Measurements from ENCODE around the gene NGB.
A peak's percentile ranks its signal among the peaks of the same experiment; 100 is the strongest.
"Not testable (repeated sequence)": the region's sequence is repeated elsewhere in the genome, so short reads cannot be mapped to it uniquely, and the experiment has no call there.

NGB gene, protein sequence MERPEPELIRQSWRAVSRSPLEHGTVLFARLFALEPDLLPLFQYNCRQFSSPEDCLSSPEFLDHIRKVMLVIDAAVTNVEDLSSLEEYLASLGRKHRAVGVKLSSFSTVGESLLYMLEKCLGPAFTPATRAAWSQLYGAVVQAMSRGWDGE

DNA sequence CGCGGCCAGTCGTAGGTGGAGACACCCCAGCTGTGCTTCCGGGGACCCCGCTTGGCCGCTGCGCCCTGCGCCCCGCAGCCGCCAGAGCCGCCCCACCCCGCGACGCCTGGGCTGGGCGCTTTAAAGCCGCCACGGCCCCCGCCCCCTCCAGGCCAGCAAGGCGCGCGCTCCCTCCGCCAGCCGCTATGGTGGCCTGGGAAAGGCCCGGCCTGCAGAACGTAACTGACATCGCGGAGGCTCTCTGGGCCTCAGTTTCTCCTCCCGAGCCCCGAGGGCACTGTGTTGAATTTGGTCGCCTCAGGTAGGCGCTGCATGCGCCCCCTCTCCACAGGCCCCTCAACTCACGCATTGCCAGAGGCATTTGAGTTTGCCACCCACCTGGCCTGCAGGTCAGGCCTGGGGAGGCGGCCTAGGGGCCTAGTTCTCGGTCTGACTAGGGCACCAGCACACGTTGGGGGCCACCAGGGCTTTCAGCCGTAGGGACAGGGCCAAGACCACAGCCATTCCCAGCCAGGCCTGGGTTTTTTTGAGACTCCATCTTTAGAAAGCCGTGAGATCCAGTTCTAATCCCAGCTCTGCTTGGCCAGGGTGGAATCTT is at the start of gene NGB:
NGB (minus strand) TSS at position 94 of the 598 bp plus-strand sequence. CDS start 269 bp downstream, outside the sequence.
- DNase-seq (ENCODE audit: low read depth in 3 of 3), result no peak

DNA sequence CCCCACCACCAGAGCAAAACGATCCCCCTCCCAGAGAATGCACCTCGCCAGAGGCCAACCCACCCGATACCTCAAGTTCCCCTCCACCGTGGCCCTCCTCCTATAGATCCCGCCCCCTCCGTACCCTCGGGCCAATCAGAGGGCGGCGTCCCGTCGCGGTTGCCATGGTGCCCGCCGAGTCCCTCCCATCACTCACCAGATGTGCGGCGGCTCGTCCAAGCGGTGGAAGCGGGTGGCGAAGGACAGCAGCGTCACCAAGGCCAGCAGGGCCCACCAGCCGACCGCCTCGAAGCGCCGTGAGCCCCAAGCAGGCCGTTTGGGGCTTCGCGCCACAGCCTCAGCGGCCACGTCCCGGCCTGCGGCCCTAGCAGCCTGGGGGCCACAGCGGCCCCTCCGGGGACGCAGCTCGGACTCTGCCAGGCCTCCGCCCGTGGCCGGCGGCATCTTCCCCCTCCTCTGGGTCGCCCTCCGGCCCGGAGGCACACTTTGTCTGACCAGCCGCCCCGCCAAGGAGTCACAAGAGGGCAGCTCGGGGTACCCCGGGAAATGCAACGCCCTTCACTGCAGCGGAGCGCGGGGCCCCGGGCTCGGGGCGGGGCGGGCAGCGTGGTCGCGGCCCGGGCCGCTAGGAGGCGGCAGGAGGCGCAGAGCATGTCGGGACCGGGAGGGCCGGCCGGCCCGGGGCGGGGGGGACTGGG is 49.4 kb upstream of the NGB start, which contains the start of gene POMT2:
POMT2 (minus strand) TSS at position 646 of the 698 bp plus-strand sequence; CDS start at position 444, 202 bp downstream.
- DNase-seq (ENCODE audit: low read depth in 3 of 3), result peak; percentile 82 to 90 (median 83)

DNA sequence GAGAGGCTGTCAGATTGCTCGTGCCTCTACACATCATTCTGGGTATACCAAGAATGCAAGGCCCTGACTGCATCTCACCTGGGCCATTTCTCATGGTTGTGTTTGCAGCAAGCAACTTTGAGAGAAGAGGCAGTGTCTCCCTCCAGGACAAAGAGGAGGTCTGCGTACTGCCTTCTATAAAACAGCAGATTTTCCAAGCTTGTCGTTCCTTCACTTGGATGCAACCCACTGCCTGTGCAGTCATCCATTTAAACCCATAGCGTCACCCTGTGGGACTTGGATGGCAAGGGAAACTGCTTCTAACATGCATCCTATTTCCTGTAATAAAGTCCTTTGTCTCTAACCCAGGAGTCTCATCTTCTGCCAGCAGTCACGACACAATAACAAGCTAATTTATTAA is 48.4 kb upstream of the NGB start:
- DNase-seq (ENCODE audit: low read depth in 3 of 3), result no peak

DNA sequence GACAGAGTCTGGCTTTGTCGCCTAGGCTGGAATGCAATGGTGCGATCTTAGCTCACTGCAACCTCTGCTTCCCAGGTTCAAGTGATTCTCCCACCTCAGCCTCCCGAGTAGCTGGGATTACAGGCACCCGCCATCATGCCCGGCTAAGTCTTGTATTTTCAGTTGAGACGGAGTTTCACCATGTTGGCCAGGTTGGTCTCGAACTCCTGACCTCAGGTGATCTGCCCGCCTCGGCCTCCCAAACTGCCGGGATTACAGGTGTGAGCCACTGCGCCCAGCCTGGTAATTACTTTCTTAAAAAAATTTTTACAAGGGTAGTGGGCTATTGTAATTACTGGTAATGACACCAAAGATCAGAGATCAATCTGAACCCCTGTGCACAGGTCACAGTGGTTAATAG is 47.8 kb upstream of the NGB start:
- DNase-seq (ENCODE audit: low read depth in 3 of 3), result not testable (repeated sequence)

DNA sequence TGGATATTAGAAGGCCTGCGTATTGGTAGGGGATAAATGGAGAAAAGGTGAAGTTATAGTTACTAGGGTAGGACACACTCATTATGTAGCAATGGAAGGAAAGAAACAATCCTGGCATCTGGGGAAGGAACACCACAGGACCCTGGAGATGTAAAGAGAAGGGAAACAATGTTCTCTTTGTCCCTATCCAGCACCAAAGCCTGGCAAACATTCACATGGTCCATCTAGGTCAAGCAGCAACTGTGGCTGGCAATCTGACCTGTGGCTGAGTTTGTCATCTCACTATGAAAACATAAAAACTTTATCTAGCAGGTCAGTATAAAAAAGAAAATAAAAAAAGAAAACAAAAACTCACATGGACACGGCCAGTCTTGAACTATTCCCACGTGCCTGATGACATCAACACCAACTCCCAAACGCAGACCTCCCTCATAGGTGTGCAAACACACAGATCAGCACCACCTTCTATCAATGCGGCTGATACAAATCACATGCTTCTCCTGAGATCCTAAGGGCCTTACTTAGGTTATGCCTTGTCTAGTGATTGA is 47.1 kb upstream of the NGB start:
- no peak for DNase-seq (ENCODE audit: low read depth in 3 of 3)

DNA sequence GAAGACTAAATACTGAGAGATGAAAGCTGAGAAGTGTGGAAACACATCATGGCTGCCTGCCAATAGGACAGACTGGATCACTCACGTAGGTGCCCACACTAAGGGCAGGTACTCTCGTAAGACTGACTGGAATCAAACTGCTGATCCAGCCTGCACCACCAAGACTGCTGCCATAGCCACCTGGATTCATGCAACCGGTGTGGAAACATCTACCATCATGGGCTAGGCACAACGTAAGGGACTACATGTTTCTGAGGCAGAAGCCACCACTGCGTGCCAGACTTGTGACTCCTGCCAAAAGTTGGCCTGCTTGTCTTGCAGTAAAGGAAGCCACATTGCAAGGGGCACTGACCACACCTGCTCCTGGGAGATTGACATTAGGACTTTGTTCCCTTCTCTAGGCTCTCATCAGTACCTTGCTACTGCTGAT is 45.9 kb upstream of the NGB start:
- DNase-seq (ENCODE audit: low read depth in 3 of 3), result no peak

DNA sequence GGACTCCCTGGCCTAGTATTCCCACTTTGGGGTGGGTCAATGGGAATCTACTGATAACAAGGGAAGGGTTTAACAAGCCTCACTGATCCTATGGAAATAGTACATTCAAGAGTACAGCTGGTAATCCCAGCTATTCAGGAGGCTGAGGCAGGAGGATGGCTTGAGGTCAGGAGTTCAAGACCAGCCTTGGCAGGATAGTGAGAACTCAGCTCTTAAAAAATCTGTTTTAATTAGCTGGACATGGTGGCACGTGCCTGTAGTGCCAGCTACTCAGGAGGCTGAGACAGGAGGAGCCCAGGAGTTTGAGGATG is 45.1 kb upstream of the NGB start:
- DNase-seq (ENCODE audit: low read depth in 3 of 3), result no peak

DNA sequence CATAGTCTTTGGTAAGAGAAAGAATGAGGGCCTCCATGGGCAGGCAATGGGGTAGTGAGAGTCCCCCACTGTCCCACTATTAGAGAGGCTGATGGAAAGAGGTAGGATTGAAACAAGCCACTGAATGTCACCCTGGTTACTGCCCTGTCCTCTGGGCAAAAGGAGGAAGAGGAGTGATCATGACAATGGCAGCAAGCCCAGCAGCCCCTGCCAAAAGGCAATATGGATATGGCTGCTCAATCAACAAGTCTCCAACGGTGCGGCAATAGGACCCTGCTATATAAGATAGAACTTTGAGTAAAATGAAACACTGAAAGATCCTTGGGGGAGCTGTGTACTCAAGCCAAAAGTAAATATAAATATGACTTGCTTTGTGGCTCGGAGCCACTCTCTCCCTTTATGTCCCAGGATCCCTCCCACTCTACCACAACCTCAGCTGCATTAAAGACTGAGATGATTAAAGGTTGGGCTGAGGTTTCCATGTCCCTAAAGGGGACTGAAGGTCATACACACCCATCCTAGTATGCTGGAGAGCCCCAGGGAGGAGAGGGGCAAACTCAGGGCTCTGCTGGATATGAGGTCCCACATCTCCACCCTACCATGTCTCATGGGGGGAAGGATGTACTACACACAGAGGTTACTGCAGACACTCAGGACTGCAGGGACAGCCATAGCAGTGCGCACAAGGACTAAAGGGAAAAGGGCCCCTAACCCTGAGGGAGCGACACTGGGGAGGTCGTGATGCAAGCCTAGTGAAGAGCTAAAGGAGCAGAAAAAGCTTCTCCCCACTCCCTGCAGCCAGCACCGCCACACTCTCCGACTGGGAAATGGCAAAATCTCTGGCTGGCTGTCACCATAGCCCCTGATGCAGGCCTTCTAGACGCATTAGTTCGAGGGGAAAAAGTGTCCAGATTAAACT is 43.8 kb upstream of the NGB start:
- DNase-seq (ENCODE audit: low read depth in 3 of 3), result no peak

DNA sequence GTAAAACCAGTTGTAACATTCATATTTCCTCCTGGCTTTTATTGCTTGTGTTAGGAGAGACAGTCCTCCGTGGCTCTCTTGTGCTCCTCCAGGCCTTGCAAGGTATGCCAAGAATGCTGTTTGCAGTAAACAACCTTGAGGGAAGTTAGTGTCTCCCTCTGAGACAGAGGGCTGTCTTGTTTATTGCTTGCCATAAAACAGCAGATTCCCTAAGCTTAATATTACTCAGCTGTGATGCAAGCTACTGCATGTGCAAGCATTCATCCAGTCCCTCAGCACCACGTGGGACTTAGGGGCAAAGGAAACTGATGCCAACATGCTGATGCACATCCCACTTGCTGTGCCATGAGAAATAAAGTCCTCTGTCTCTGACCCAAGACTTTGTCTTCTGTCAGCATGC is 43.0 kb upstream of the NGB start:
- no peak for DNase-seq (ENCODE audit: low read depth in 3 of 3)

DNA sequence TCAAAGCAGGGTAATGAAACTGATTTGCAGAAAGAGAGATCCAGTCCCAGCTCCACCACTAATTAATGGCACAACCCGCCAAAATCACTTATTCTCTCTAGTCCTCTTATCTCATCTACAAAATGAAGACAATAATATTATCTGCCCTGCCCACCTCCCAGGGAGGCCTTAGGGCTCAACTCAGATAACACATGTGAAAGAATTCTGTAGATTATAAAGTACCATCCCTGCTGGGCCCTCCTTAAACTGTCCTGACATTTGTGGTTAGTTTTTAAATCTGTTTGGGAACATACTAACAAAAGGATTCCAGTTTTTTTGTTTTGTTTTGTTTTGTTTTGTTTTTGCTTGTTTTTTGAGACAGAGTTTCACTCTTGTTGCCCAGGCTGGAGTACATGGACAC is 42.4 kb upstream of the NGB start:
- DNase-seq (ENCODE audit: low read depth in 3 of 3), result no peak

DNA sequence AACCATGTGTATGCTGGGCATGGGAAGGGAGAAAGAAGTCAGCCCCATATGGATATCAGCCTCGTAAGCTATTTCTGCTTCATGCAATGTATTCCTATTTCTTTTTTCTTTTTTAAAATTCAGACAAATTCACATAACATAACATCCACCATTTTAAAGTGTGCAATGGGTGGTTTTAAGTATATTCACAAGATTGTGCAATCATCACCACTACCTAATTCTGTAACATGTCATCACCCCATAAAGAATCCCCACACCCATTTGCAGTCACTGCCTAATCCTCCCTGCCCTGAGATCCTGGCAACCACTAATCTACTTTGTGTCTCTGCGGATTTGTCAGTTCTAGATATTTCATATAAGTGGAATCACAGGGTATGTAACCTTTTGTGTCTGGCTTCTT is 40.2 kb upstream of the NGB start:
- DNase-seq (ENCODE audit: low read depth in 3 of 3), result no peak

DNA sequence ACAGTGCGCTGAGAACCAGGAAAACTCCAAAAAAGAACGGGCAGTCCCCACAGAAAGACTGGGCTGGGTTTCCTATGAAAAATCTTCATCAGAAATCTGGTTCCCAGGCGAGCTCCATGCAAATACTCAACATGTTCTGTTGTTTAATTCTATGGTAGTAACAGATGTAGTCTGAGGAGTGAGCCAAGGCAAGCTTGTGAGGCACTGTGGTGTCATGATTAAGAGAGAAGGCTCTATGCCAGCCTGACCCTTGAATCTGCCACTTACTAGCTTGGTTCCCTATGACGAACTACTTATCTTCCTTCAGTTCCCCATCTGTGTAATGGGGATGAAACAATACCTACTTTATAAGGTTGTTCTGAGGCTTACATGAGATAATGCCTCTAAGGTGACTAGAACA is 39.0 kb upstream of the NGB start:
- no peak for DNase-seq (ENCODE audit: low read depth in 3 of 3)

DNA sequence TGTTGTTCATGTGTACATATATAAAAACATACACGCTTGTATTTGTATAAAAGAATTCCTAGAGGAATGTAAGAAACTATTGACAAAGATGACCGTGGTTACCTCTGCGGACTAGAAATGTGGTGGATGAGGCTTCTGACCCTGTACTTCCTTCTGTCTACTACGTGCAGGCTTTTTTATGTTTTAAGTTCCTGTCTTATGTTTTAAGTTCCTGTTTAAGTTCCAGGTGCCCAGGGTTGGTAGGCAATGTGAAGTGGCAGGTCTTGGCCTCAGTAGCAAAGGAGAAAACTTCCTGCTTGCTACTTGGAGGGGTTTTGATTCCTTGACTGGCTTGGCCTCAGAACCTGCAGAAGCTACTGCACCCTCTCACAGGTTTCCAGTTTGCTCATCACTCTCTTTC is 38.1 kb upstream of the NGB start:
- no peak for DNase-seq (ENCODE audit: low read depth in 3 of 3)

DNA sequence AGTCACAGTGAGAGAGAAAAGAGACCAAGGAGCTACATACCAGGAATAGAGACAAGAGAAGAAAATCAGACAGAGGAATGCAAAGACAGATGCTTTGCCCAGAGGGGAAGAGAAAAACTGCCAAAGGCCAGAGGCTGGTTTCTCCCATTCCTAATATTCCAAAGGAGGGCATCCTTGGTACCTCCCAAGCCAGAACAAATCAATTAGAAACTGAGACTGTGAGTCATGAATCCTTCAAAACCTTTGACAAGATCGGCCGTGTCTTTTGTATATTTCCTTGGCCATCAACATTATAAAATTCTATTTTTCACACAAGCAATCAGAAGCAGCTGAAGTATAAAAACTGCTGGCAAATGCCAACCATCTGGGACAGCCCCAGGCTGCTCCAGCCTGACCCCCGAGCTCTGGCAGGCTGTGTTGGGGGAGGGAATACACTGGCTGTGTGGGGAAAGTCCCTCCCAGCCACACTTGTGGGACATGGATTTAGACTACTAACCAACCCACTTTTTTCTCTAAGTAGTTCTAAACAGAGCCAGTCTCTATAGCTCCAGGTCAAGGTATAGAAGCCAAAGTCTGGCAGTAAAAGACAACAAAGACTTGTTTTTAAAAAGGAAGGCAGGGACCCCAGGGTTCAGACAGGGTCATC is 36.0 kb upstream of the NGB start:
- DNase-seq (ENCODE audit: low read depth in 3 of 3), result no peak

DNA sequence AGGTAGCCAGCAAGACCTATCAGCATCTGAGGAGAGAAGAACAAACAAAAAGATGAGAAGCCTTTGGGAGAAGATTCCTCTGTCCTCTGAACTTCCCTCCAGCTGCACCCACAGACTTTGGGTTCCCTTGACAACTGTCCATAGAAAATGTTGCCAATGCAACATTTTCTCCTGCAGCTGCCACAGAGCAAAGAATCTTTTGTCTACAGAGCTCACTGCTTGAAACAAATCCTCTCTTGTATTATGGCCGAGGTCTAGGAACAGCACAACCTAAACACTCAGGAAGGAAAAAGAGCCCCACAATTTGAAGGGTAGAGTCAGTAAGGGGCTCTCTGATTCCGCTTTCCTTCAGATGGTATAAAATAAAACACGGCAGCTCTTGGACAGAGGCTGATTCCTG is 35.4 kb upstream of the NGB start:
- DNase-seq (ENCODE audit: low read depth in 3 of 3), result no peak

DNA sequence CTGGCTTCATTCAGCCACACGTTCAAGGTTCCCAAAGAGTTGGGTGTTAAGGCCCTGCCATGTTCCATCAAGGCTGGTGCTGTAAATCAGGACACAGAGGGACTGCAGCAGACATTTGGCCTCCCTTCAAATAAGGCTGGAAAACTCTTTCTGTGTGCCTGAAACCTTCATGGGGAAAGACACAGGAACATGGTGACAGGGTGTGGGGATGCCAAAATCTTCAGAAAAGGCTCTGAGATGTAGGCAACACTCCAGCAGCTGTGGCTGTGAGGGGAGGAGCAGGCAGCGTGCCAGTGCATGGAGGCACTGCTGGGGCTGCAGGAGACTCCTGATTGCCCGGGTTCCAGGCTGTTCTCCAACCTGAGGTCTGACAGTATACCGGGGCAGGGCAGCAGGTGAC is 34.7 kb upstream of the NGB start:
- no peak for DNase-seq (ENCODE audit: low read depth in 3 of 3)

DNA sequence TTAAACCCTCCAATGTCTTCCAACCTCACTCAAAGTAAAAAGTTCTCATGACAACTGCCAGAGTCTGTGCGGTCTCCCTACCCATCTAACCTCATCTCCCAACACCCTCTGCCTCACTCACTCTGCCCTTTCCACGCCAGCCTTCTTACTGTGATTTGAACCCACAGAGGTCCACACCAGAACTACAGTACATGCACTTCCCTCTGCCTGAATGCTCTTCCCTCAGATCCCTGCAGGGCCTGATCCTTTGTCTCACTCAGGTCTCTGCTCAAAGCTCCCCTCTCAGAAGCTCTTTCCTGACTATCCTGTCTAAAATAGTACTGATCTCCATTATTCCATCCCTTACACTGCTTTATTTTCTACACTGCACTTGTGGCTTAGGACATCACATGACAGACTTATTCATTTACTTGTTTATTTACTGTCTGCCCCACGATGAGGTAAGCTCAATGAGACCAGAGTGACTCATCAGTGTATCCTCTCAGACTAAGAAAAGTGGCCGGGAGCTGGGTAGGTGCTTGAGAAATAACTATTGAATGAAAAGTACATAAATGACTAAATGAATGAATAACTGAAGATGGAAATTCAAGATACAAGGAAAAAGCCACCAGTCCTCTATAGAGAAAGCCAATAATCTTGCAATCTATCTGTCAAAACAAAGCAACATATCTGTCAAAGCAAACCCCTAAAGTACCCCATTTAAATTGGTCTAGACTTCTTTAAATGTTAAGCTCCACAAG is 32.6 kb upstream of the NGB start:
- peak in 2 of 3 experiments; percentile 21 to 25 for DNase-seq (ENCODE audit: low read depth in 3 of 3)

DNA sequence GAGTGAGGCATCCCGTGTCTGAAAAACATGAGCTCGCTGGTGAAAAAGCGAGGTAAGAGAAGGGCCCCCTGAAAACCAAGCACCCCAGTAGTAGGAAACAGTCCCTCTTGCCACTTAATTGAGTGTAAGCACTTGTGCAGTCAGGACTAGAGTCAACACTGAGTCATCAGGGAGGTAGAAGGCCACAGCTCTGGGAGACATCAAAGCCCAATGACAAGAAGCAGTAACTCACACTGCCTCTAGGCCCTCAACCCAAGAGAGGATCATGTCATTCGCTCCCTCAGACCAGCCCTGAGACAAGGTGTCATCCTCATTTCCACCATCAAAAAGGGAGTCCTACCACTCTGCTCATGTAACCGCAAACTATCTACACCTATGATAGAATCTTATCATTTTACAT is 31.9 kb upstream of the NGB start:
- DNase-seq (ENCODE audit: low read depth in 3 of 3), result peak in 2 of 3 experiments; percentile 25 to 29

DNA sequence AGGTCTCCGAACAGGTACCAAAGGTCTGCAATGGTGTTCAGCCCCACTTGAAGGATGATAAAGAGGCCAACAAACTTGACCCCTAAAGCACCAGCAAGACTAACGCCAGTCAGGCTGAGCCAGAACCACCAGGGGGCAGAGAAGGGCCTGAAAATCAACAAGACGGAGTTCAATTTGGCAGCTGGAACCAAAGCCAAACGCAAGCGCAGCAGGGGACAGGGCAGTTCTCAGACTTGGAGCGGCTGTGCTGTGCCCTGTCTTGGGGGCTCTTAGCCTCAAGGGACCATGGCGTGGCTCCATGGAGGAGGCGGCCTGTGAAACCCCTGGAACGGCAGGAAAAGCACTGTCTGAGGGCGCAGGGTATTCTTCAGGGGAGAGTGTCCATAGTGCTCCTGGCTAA is 30.1 kb upstream of the NGB start:
- DNase-seq (ENCODE audit: low read depth in 3 of 3), result peak in 2 of 3 experiments; percentile 18 to 57

DNA sequence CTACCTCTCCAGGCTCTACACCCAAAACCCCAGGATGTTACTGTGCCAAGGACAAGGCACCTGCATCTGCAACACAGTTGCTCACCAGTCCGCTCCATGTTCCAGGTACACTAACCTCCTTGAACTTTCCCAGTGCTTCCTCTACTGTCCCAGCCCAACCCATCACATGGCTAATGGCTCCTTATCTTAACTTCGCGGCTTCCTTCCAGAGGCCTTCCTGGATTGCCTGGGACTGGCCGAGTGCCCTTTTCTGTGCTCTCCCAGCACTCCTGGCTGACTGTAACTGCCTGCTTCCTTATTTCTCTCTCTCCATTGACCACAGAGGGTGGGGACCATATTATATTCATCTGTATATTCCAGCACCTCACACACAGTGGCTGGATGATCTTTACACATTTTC is 28.8 kb upstream of the NGB start:
- no peak for DNase-seq (ENCODE audit: low read depth in 3 of 3)

DNA sequence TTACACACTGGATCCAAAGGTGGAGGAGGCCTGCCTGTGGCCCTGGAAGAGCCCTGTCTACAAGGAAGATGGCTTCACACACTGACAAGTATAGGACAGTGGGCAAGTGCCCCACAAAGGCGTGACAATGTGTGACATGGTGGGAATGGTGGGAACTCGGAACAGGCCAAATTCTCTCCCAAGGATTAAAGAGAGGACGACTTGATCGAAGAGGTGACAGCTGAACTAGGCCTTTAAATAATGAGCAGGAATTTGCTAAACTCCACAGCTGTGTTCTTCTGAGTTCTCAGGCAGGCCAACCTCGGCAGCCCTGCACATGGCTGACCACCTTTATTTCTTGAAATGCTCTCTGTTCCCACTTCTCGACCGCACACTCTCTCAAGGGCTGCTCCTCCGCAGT is 25.9 kb upstream of the NGB start:
- no peak for DNase-seq (ENCODE audit: low read depth in 3 of 3)

All from stimulated activated CD4-positive, alpha-beta T cell treated with anti-CD3 and anti-CD28 coated beads, TNF-alpha, amount 100 ng/mL, for 24 hours (primary cell).